GM12878 (cell line): ENCODE measurements around the gene RTN4. TPM values are rescaled to one million over a fixed set of nuclear protein-coding genes. Genes with fewer than 3 reads are reported as not detected.

Source experiments
- ATF7 ChIP-seq: fragments of 450-650 bp; IDR thresholded peaks from 2 replicates; pipeline ENCODE4 v1.6.1; 2016; ENCODE audit warnings: low read depth, mild to moderate bottlenecking
- CBFB ChIP-seq: IDR thresholded peaks from 2 replicates; pipeline ENCODE4 v1.6.1; 2016; ENCODE audit warnings: antibody characterized with exemption, low read depth
- CREB1 ChIP-seq: IDR thresholded peaks from 2 replicates; pipeline ENCODE4 v1.6.1; 2012; ENCODE audit warnings: low read depth, mild to moderate bottlenecking, inconsistent platforms
- EP300 ChIP-seq, 2 experiments: fragments of 150-350 bp in 1 of 2; IDR thresholded peaks; 2 replicates each; pipeline ENCODE4 v1.6.1; 2011 to 2012; ENCODE audit warnings: low read depth in 2 of 2, low read length in 2 of 2, borderline replicate concordance in 1 of 2, improper control_type of control experiment in 1 of 2, inconsistent platforms in 1 of 2; ENCODE audit not compliant: control insufficient read depth in 1 of 2
- ETV6 ChIP-seq, 2 experiments: fragments of 450-650 bp in 1 of 2; IDR thresholded peaks in 1 of 2; conservative IDR thresholded peaks in 1 of 2; 2 replicates each; pipeline ENCODE4 v1.6.1; 2014; ENCODE audit warnings: antibody characterized with exemption in 1 of 2, borderline replicate concordance in 1 of 2, low read depth in 1 of 2, mild to moderate bottlenecking in 1 of 2, moderate library complexity in 1 of 2
- HDAC2 ChIP-seq: fragments of 200-600 bp; sonication (generic); IDR thresholded peaks from 2 replicates; pipeline ENCODE4 v1.6.1; 2017
- HDAC6 ChIP-seq: fragments of 200-600 bp; sonication (generic); IDR thresholded peaks from one replicate; pipeline ENCODE4 v1.8.0; 2017; ENCODE audit warnings: antibody characterized with exemption; ENCODE audit not compliant: unreplicated experiment
- IKZF2 ChIP-seq, 2 experiments: fragments of 450-650 bp; IDR thresholded peaks; 2 replicates each; pipeline ENCODE4 v1.6.1; 2017; ENCODE audit warnings: mild to moderate bottlenecking in 2 of 2, moderate library complexity in 2 of 2
- MTA2 ChIP-seq: fragments of 450-650 bp; IDR thresholded peaks from 2 replicates; pipeline ENCODE4 v1.6.1; 2016; ENCODE audit warnings: low read depth, mild to moderate bottlenecking, moderate library complexity
- NBN ChIP-seq: fragments of 450-650 bp; IDR thresholded peaks from 2 replicates; pipeline ENCODE4 v1.6.1; 2016
- PAX8 ChIP-seq: fragments of 450-650 bp; IDR thresholded peaks from 2 replicates; pipeline ENCODE4 v1.6.1; 2017; ENCODE audit warnings: mild to moderate bottlenecking, moderate library complexity
- SP1 ChIP-seq: IDR thresholded peaks from one replicate; pipeline ENCODE4 v1.6.1; 2011; ENCODE audit warnings: low read depth, low read length
- SREBF2 ChIP-seq: IDR thresholded peaks from 2 replicates; pipeline ENCODE4 v1.6.1; 2012; ENCODE audit warnings: mild to moderate bottlenecking, low read length
- SRF ChIP-seq, 2 experiments: IDR thresholded peaks; 2 replicates each; pipeline ENCODE4 v1.6.1; 2011; ENCODE audit warnings: low read depth in 2 of 2, low read length in 2 of 2, mild to moderate bottlenecking in 1 of 2, moderate library complexity in 1 of 2
- TBL1XR1 ChIP-seq: IDR thresholded peaks from 2 replicates; pipeline ENCODE4 v1.6.1; 2012; ENCODE audit warnings: low read depth, low read length, improper control_type of control experiment
- ZNF207 ChIP-seq: fragments of 450-650 bp; IDR thresholded peaks from 2 replicates; pipeline ENCODE4 v1.6.1; 2014; ENCODE audit warnings: antibody characterized with exemption, mild to moderate bottlenecking, borderline replicate concordance
- ZNF274 ChIP-seq: IDR thresholded peaks from one replicate; pipeline ENCODE4 v1.8.0; 2011; ENCODE audit not compliant: insufficient read length, insufficient read depth
- polyA plus RNA-seq, 11 experiments: library from polyadenylated mRNA; depleted of rRNA in 4 of 11; unstranded in 6 of 11; stranded (reverse) in 5 of 11; fragments of >200 nt; fragmentation: Nextera tagmentation in 4 of 11; fragmentation: Illumina TruSeq in 1 of 11; extraction: Ambion mirVana in 4 of 11; extraction: Trizol in 1 of 11; gene quantifications; 1 replicate in 1 of 11; 2 replicates in 10 of 11; pipeline versions ENCODE4 v1.2.1 to v1.2.3, GENCODE V29; 2011 to 2016; ENCODE audit warnings: inconsistent platforms in 2 of 11, missing spikeins in 2 of 11, low read depth in 1 of 11
- total RNA-seq, 4 experiments: library from RNA; depleted of rRNA in 3 of 4; stranded (reverse); fragments of >200 nt in 3 of 4; fragmentation: Illumina TruSeq in 1 of 4; extraction: Trizol in 1 of 4; gene quantifications; 2 replicates each; pipeline versions ENCODE4 v1.2.1 to v1.2.3, GENCODE V29; 2013 to 2021
- TF ChIP-seq, protein P1 (sequence below): fragments of 450-650 bp; formaldehyde crosslinking; IDR thresholded peaks from 2 replicates; pipeline ENCODE4 v1.5.0; 2022; ENCODE audit warnings: mild to moderate bottlenecking, missing genetic modification characterization
- TF ChIP-seq, protein P2 (sequence below): fragments of 450-650 bp; IDR thresholded peaks from 2 replicates; pipeline ENCODE4 v1.6.1; 2017; ENCODE audit warnings: low read depth, mild to moderate bottlenecking, moderate library complexity
- TF ChIP-seq, protein P3 (sequence below): fragments of 450-650 bp; IDR thresholded peaks from 2 replicates; pipeline ENCODE4 v1.6.1; 2017; ENCODE audit warnings: mild to moderate bottlenecking, moderate library complexity

RTN4 gene
- total and polyA plus RNA-seq, 10 of the 15 experiments (the other 5 are each of a cell fraction or from before 2014, with no cell fraction given) = 56.0 to 133 (median 83.3) TPM

DNA sequence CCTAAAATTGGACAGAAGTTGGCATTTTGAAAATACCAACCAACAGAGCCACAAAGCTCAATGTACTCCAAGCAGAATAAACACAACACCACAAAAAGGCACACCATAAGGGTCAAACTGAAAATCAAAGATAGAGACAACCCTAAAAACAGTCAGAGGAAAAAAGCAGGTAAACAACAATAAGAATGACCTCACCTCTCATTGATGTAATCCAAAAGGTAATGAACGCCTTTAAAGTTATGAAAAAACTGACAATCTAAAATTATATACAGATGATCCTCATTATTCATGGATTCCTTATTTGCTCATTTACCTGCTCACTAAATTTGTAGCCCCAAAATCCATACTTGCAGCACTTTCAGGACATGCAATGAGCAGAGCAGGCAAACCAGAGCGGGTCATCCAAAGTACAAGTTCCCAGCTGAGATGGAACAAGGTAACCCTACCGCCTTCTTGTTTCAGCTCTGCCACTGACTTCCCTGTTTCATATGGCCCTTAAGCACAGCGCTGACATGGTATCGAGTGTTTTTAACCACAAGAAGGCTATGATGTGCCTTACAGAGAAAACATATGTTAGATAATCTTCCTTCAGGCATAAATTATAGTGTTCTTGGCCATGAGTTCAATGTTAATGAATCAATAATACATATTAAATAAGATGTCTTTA, 17.0 kb downstream of the RTN4 start (continued):
- TF ChIP-seq, protein P1, sequence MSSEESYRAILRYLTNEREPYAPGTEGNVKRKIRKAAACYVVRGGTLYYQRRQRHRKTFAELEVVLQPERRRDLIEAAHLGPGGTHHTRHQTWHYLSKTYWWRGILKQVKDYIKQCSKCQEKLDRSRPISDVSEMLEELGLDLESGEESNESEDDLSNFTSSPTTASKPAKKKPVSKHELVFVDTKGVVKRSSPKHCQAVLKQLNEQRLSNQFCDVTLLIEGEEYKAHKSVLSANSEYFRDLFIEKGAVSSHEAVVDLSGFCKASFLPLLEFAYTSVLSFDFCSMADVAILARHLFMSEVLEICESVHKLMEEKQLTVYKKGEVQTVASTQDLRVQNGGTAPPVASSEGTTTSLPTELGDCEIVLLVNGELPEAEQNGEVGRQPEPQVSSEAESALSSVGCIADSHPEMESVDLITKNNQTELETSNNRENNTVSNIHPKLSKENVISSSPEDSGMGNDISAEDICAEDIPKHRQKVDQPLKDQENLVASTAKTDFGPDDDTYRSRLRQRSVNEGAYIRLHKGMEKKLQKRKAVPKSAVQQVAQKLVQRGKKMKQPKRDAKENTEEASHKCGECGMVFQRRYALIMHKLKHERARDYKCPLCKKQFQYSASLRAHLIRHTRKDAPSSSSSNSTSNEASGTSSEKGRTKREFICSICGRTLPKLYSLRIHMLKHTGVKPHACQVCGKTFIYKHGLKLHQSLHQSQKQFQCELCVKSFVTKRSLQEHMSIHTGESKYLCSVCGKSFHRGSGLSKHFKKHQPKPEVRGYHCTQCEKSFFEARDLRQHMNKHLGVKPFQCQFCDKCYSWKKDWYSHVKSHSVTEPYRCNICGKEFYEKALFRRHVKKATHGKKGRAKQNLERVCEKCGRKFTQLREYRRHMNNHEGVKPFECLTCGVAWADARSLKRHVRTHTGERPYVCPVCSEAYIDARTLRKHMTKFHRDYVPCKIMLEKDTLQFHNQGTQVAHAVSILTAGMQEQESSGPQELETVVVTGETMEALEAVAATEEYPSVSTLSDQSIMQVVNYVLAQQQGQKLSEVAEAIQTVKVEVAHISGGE (CRISPR knock-in tag) = no peak
- no peak for TF ChIP-seq SREBF2
- TF ChIP-seq HDAC6 = no peak
- TF ChIP-seq NBN = 0 out of 2 replicates have a peak, but pooled peaks have one; percentile 31
- no peak for TF ChIP-seq SP1
- TF ChIP-seq SRF (IDR thresholded peaks at IDR 0.05; ENCODE audit: low read depth in 2 of 2, low read length in 2 of 2) = no peak
- TF ChIP-seq ZNF207 = no peak
- 0 out of 2 replicates have a peak, but pooled peaks have one; percentile 36 for TF ChIP-seq CBFB
- peak; percentile 44; the same call in 1 of the 2 replicates for TF ChIP-seq MTA2
- TF ChIP-seq, protein P2, sequence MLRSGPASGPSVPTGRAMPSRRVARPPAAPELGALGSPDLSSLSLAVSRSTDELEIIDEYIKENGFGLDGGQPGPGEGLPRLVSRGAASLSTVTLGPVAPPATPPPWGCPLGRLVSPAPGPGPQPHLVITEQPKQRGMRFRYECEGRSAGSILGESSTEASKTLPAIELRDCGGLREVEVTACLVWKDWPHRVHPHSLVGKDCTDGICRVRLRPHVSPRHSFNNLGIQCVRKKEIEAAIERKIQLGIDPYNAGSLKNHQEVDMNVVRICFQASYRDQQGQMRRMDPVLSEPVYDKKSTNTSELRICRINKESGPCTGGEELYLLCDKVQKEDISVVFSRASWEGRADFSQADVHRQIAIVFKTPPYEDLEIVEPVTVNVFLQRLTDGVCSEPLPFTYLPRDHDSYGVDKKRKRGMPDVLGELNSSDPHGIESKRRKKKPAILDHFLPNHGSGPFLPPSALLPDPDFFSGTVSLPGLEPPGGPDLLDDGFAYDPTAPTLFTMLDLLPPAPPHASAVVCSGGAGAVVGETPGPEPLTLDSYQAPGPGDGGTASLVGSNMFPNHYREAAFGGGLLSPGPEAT = peak; percentile 56; the same call in 1 of the 2 replicates
- TF ChIP-seq IKZF2 (IDR thresholded peaks at IDR 0.05) = peak; percentile 46 to 73; a peak in 3 of 4 replicates
- peak; percentile 54 for TF ChIP-seq ATF7
- no peak for TF ChIP-seq CREB1
- TF ChIP-seq ZNF274 = no peak
- no peak for TF ChIP-seq HDAC2
- no peak for TF ChIP-seq TBL1XR1
- no peak for TF ChIP-seq EP300 (IDR thresholded peaks at IDR 0.05; ENCODE audit: borderline replicate concordance in 1 of 2, control insufficient read depth in 1 of 2, low read depth in 2 of 2, low read length in 2 of 2)
- no peak for TF ChIP-seq PAX8
- TF ChIP-seq ETV6 (conservative IDR thresholded peaks at IDR 0.05 in 1 of 2, IDR thresholded peaks at IDR 0.05 in 1 of 2; ENCODE audit: borderline replicate concordance in 1 of 2, low read depth in 1 of 2) = peak in 1 of 2 experiments; percentile 18; a peak in 1 of 4 replicates
- TF ChIP-seq, protein P3, sequence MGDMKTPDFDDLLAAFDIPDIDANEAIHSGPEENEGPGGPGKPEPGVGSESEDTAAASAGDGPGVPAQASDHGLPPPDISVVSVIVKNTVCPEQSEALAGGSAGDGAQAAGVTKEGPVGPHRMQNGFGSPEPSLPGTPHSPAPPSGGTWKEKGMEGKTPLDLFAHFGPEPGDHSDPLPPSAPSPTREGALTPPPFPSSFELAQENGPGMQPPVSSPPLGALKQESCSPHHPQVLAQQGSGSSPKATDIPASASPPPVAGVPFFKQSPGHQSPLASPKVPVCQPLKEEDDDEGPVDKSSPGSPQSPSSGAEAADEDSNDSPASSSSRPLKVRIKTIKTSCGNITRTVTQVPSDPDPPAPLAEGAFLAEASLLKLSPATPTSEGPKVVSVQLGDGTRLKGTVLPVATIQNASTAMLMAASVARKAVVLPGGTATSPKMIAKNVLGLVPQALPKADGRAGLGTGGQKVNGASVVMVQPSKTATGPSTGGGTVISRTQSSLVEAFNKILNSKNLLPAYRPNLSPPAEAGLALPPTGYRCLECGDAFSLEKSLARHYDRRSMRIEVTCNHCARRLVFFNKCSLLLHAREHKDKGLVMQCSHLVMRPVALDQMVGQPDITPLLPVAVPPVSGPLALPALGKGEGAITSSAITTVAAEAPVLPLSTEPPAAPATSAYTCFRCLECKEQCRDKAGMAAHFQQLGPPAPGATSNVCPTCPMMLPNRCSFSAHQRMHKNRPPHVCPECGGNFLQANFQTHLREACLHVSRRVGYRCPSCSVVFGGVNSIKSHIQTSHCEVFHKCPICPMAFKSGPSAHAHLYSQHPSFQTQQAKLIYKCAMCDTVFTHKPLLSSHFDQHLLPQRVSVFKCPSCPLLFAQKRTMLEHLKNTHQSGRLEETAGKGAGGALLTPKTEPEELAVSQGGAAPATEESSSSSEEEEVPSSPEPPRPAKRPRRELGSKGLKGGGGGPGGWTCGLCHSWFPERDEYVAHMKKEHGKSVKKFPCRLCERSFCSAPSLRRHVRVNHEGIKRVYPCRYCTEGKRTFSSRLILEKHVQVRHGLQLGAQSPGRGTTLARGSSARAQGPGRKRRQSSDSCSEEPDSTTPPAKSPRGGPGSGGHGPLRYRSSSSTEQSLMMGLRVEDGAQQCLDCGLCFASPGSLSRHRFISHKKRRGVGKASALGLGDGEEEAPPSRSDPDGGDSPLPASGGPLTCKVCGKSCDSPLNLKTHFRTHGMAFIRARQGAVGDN = no peak
